Left lung (tissue), 10 donors: ENCODE data around the gene PARP11. TPM values are rescaled to one million over a fixed set of nuclear protein-coding genes. Genes with fewer than 3 reads are reported as not detected.

Source experiments
- ATAC-seq: fragments of 200-7000 bp; cut with Tn5 transposase; one replicate; pipeline ENCODE4 v1.9.1; 2020; ENCODE audit warnings: moderate library complexity
- DNase-seq, 4 donors: peaks; one replicate each; pipeline ENCODE4 v3.0.0-alpha.2; 2013 to 2020
- H3K27ac ChIP-seq, 2 donors: fragments of 200-600 bp; sonication (generic) in 1 of 2; one replicate each; pipeline versions ENCODE4 v1.5.0 to v1.8.0; 2020 to 2021
- H3K27me3 ChIP-seq, 2 donors: fragments of 200-600 bp; sonication (generic) in 1 of 2; one replicate each; pipeline versions ENCODE4 v1.5.0 to v1.8.0; 2020 to 2021
- H3K36me3 ChIP-seq, 2 donors: fragments of 200-600 bp; sonication (generic) in 1 of 2; one replicate each; pipeline versions ENCODE4 v1.5.0 to v1.8.0; 2020 to 2021
- H3K4me1 ChIP-seq, 2 donors: fragments of 200-600 bp; one replicate each; pipeline ENCODE4 v1.8.0; 2021
- H3K4me3 ChIP-seq, 2 donors: fragments of 200-600 bp; sonication (generic) in 1 of 2; one replicate each; pipeline versions ENCODE4 v1.5.0 to v1.8.0; 2020 to 2021; ENCODE audit warnings: mild to moderate bottlenecking in 1 of 2
- H3K9me3 ChIP-seq, 2 donors: fragments of 200-600 bp; sonication (generic) in 1 of 2; one replicate each; pipeline versions ENCODE4 v1.5.0 to v1.8.0; 2020 to 2021
- CTCF ChIP-seq, 2 donors: fragments of 200-600 bp; sonication (generic) in 1 of 2; IDR thresholded peaks; one replicate each; pipeline versions ENCODE4 v1.5.0 to v1.8.0; 2021; ENCODE audit warnings: antibody characterized with exemption in 2 of 2
- intact Hi-C, 2 donors: fragments of 100-400 bp; cut with DNase I; formaldehyde crosslinking; loops; one replicate each; pipeline versions ENCODE4 v1.11.2 to v1.14.2; 2022
- polyA plus RNA-seq, 6 donors: library from polyadenylated mRNA; unstranded; fragments of 120-200 nt; gene quantifications; one replicate each; pipeline ENCODE4 v1.2.1, GENCODE V29; 2013; ENCODE audit not compliant: insufficient read length in 6 of 6
- total RNA-seq, 2 donors: library from RNA; stranded (reverse); fragmentation: NEBNext Ultra II Directional; extraction: Animal tissue kit (Norgen Biotek cat#: 25700); gene quantifications; one replicate each; pipeline ENCODE4 v1.2.1, GENCODE V29; 2021
- donor health status: DM: no; HTN: yes; CAD: no.
- donor health status: DM: no; HTN: no; CAD: no.

PARP11 gene
- total and polyA plus RNA-seq, 8 donors = 11.0 to 18.3 (median 15.9) TPM

GRCh38 chr12:3904999-3905398 is 31.8 kb upstream of the PARP11 start:
- Histone ChIP-seq H3K9me3 (no peaks in the 10 kb centered on the region), H3K27me3 (peaks cover 0 to 11% of the 10 kb centered on the region in 2 donors), H3K36me3 (no peaks in the 10 kb centered on the region), H3K4me1 (no peaks in the 10 kb centered on the region), H3K27ac (no peak overlapping the region), H3K4me3 (no peak overlapping the region)
- TF ChIP-seq CTCF (IDR thresholded peaks at IDR 0.05) = no peak
- no peak for ATAC-seq
- intact Hi-C loops = no loop called here
- no peak for DNase-seq

- peaks cover 0 to 1% of the 10 kb centered on the region in 2 donors for H3K4me1 ChIP-seq
- intact Hi-C loops = no loop called here
Observed at GRCh38 chr12:3902921-3903320, 29.7 kb upstream of the PARP11 start.

GRCh38 chr12:3901116-3901515 is 27.9 kb upstream of the PARP11 start:
- intact Hi-C loops = no loop called here
- Histone ChIP-seq H3K4me3 (no peak overlapping the region), H3K36me3 (no peaks in the 10 kb centered on the region), H3K9me3 (no peaks in the 10 kb centered on the region), H3K27ac (no peak overlapping the region), H3K4me1 (peaks cover 0 to 19% of the 10 kb centered on the region in 2 donors), H3K27me3 (peaks cover 0 to 11% of the 10 kb centered on the region in 2 donors)
- no peak for ATAC-seq
- DNase-seq = no peak
- no peak for TF ChIP-seq CTCF (IDR thresholded peaks at IDR 0.05)

More at GRCh38 chr12:3902921-3903320, 29.7 kb upstream of the PARP11 start:
- DNase-seq = no peak
- Histone ChIP-seq H3K36me3 (no peaks in the 10 kb centered on the region), H3K9me3 (no peaks in the 10 kb centered on the region), H3K4me3 (no peak overlapping the region), H3K27me3 (peaks cover 0 to 11% of the 10 kb centered on the region in 2 donors), H3K27ac (no peak overlapping the region)
- no peak for TF ChIP-seq CTCF (IDR thresholded peaks at IDR 0.05)
- no peak for ATAC-seq

GRCh38 chr12:3898756-3899155 is 25.6 kb upstream of the PARP11 start:
- Histone ChIP-seq H3K27ac (no peak overlapping the region), H3K27me3 (peaks cover 0 to 4% of the 10 kb centered on the region in 2 donors), H3K4me1 (peaks cover 0 to 23% of the 10 kb centered on the region in 2 donors), H3K36me3 (no peaks in the 10 kb centered on the region), H3K4me3 (no peak overlapping the region), H3K9me3 (no peaks in the 10 kb centered on the region)
- ATAC-seq (no peak), DNase-seq (no peak)
- intact Hi-C loops = no loop called here
- TF ChIP-seq CTCF (IDR thresholded peaks at IDR 0.05) = no peak

GRCh38 chr12:3897371-3897971 is 24.3 kb upstream of the PARP11 start:
- ATAC-seq = peak; percentile 23

More at GRCh38 chr12:3897371-3897971, 24.3 kb upstream of the PARP11 start:
- H3K27me3 ChIP-seq = peaks cover 0 to 4% of the 10 kb centered on the region in 2 donors
- H3K4me1 ChIP-seq = peaks cover 0 to 23% of the 10 kb centered on the region in 2 donors
- no peaks in the 10 kb centered on the region for H3K9me3 ChIP-seq
- intact Hi-C loops = no loop called here
- no peak for TF ChIP-seq CTCF (IDR thresholded peaks at IDR 0.05)
- no peak for DNase-seq
- H3K4me3 ChIP-seq = no peak overlapping the region
- H3K27ac ChIP-seq = peak overlapping the region; percentile 6 to 63
- H3K36me3 ChIP-seq = no peaks in the 10 kb centered on the region
